Panc1 (cell line): ENCODE data around the gene MIPOL1. TPM values are rescaled to one million over a fixed set of nuclear protein-coding genes. Genes with fewer than 3 reads are reported as not detected.
"Not testable (repeated sequence)": the region's sequence is repeated elsewhere in the genome, so short reads cannot be mapped to it uniquely, and the experiment has no call there.

ENCODE experiments used
- ATAC-seq: fragments of 200-7000 bp; cut with Tn5 transposase; 2 replicates; pipeline ENCODE4 v1.9.1; 2020; ENCODE audit warnings: mild to moderate bottlenecking, moderate library complexity
- BruUV-seq: library from RNA; stranded (reverse); fragments of 400-500 nt; replicated peaks from 2 replicates; lab custom pipeline; 2021; lab: Mats Ljungman, UMichigan
- CTCF ChIA-PET: fragments of 300-600 bp; sonication (Branson Sonifier 250); formaldehyde crosslinking; loops from one replicate; lab custom pipeline; 2022; ENCODE audit warnings: antibody characterized with exemption; lab: Charles Lee
- POLR2A ChIA-PET: fragments of 300-600 bp; sonication (Branson Sonifier 250); formaldehyde crosslinking; loops from one replicate; lab custom pipeline; 2022; ENCODE audit warnings: antibody characterized with exemption; lab: Charles Lee
- DNase-seq: peaks from one replicate; pipeline ENCODE4 v3.0.0-alpha.2; 2010; ENCODE audit warnings: low read depth, low spot score
- H3K27ac ChIP-seq: 2 replicates; pipeline ENCODE4 v1.5.1; 2011; ENCODE audit warnings: mild to moderate bottlenecking, low read length, inconsistent platforms
- H3K27me3 ChIP-seq: fragments of 200-500 bp; sonication (Bioruptor generic); 2 replicates; pipeline ENCODE4 v1.6.0; 2014; ENCODE audit warnings: low read length, inconsistent platforms; ENCODE audit not compliant: control insufficient read depth, insufficient read depth
- H3K36me3 ChIP-seq: fragments of 200-500 bp; sonication (Bioruptor generic); 2 replicates; pipeline ENCODE4 v1.5.1; 2014; ENCODE audit warnings: inconsistent platforms, mild to moderate bottlenecking, low read length, moderate library complexity; ENCODE audit not compliant: control insufficient read depth, insufficient read depth
- H3K4me1 ChIP-seq: 2 replicates; pipeline ENCODE4 v1.5.1; 2011; ENCODE audit warnings: inconsistent platforms, mild to moderate bottlenecking, low read length, moderate library complexity; ENCODE audit not compliant: control insufficient read depth, insufficient read depth
- H3K4me3 ChIP-seq, 2 experiments: 2 replicates each; pipeline ENCODE4 v1.5.1; 2011 to 2012; ENCODE audit warnings: low read depth in 2 of 2, low read length in 2 of 2, mild to moderate bottlenecking in 2 of 2, inconsistent platforms in 1 of 2, moderate library complexity in 1 of 2
- H3K9me3 ChIP-seq: fragments of 200-500 bp; sonication (Bioruptor generic); 2 replicates; pipeline ENCODE4 v1.5.1; 2014; ENCODE audit warnings: low read depth, mild to moderate bottlenecking, inconsistent platforms, low read length, moderate library complexity; ENCODE audit not compliant: control insufficient read depth, insufficient read depth
- CTCF ChIP-seq: fragments of 450-650 bp; IDR thresholded peaks from 2 replicates; pipeline ENCODE4 v1.5.1; 2017; ENCODE audit warnings: mild to moderate bottlenecking
- POLR2AphosphoS5 ChIP-seq: IDR thresholded peaks from 2 replicates; pipeline ENCODE4 v1.6.1; 2012; ENCODE audit warnings: mild to moderate bottlenecking, low read depth, low read length, moderate library complexity
- REST ChIP-seq, 2 experiments: IDR thresholded peaks; 2 replicates each; pipeline ENCODE4 v1.6.1; 2011 to 2012; ENCODE audit warnings: low read depth in 2 of 2, control low read depth in 1 of 2, low read length in 1 of 2, mild to moderate bottlenecking in 1 of 2, moderate library complexity in 1 of 2; ENCODE audit not compliant: insufficient read depth in 1 of 2
- SIN3A ChIP-seq: IDR thresholded peaks from 2 replicates; pipeline ENCODE4 v1.6.1; 2012; ENCODE audit warnings: low read depth, mild to moderate bottlenecking, low read length, moderate library complexity, borderline replicate concordance; ENCODE audit not compliant: insufficient read depth
- TCF7L2 ChIP-seq: IDR thresholded peaks from 2 replicates; pipeline ENCODE4 v1.6.1; 2011; ENCODE audit warnings: mild to moderate bottlenecking, low read depth, low read length, inconsistent platforms
- in situ Hi-C: cut with HindIII; loops from 2 replicates; pipeline ENCODE4 v1.10.0; 2016; ENCODE audit warnings: low sequenced_read_pairs, low pct_unique_long_range_greater_than_20kb
- intact Hi-C: fragments of 100-400 bp; cut with micrococcal nuclease; formaldehyde crosslinking; loops from one replicate; pipeline ENCODE4 v1.10.0; 2022; ENCODE audit not compliant: unreplicated experiment
- total RNA-seq: library from RNA; stranded (reverse); gene quantifications from one replicate; pipeline ENCODE4 v1.2.1, GENCODE V29; 2021; ENCODE audit not compliant: unreplicated experiment

MIPOL1 gene
- total RNA-seq, 1 experiment from 2014 or later = 12.8 TPM

DNA sequence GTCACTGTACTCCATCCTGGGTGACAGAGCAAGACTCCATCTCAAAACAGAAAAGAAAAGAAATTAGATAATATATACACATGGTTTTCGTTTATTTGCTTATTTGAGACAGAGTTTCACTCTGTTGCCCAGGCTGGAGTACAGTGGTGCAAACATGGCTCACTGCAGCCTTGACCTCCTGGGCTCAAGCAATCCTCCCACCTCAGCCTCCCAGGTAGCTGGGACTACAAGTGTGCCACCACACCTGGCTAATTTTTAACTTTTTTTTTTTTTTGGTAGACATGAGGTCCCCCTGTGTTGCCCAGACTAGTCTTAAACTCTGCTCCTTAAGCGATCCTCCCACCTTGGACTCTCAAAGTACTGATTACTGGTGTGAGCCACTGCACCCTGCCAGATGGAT, 11.9 kb downstream of the MIPOL1 start:
- H3K27me3 ChIP-seq, BruUV-seq, H3K27ac ChIP-seq, DNase-seq, POLR2A ChIA-PET, CTCF ChIA-PET, in situ Hi-C loops, H3K9me3 ChIP-seq, H3K4me3 ChIP-seq, H3K36me3 ChIP-seq, intact Hi-C loops, ATAC-seq, H3K4me1 ChIP-seq: not testable (repeated sequence)

GRCh38 chr14:37210448-37210847, 12.7 kb downstream of the MIPOL1 start:
- no peak for TF ChIP-seq REST (IDR thresholded peaks at IDR 0.05; ENCODE audit: insufficient read depth in 1 of 2, low read depth in 2 of 2, low read length in 1 of 2)
- TF ChIP-seq TCF7L2 = no peak
- no peak for TF ChIP-seq CTCF
- no peak for TF ChIP-seq POLR2AphosphoS5
- TF ChIP-seq SIN3A = no peak
- ChIA-PET POLR2A (no interaction called here), CTCF (no interaction called here)
- Histone ChIP-seq H3K4me1 (no peaks in the 10 kb centered on the region), H3K36me3 (no peaks in the 10 kb centered on the region), H3K27ac (no peak overlapping the region), H3K9me3 (no peaks in the 10 kb centered on the region), H3K27me3 (no peaks in the 10 kb centered on the region), H3K4me3 (no peak overlapping the region)
- in situ Hi-C loops (no loop called here), intact Hi-C loops (no loop called here)
- no peak for ATAC-seq
- no peak for DNase-seq
- no TSS peak for BruUV-seq

- no peak for ATAC-seq
- POLR2A ChIA-PET = no interaction called here
- Histone ChIP-seq H3K4me3 (no peak overlapping the region), H3K27me3 (no peaks in the 10 kb centered on the region), H3K4me1 (no peaks in the 10 kb centered on the region), H3K27ac (no peak overlapping the region), H3K36me3 (no peaks in the 10 kb centered on the region), H3K9me3 (no peaks in the 10 kb centered on the region)
- CTCF ChIA-PET = no interaction called here
- intact Hi-C loops (no loop called here), in situ Hi-C loops (no loop called here)
- no peak for DNase-seq
- TF ChIP-seq REST (IDR thresholded peaks at IDR 0.05; ENCODE audit: insufficient read depth in 1 of 2, low read depth in 2 of 2, low read length in 1 of 2) = no peak
- no peak for TF ChIP-seq POLR2AphosphoS5
- no peak for TF ChIP-seq TCF7L2
- no peak for TF ChIP-seq CTCF
- TF ChIP-seq SIN3A = no peak
- BruUV-seq = no TSS peak
Observed at GRCh38 chr14:37213016-37213415, 15.3 kb downstream of the MIPOL1 start.
